Measurements from ENCODE around the gene WDFY4.

The WDFY4 gene

GRCh38 chr10:48703531-48704122 is 19.0 kb downstream of the WDFY4 start:
- DNase-seq (ENCODE audit: insufficient read length, low spot score) = no peak
- no peak for FAIRE-seq
- TF ChIP-seq, protein P1, sequence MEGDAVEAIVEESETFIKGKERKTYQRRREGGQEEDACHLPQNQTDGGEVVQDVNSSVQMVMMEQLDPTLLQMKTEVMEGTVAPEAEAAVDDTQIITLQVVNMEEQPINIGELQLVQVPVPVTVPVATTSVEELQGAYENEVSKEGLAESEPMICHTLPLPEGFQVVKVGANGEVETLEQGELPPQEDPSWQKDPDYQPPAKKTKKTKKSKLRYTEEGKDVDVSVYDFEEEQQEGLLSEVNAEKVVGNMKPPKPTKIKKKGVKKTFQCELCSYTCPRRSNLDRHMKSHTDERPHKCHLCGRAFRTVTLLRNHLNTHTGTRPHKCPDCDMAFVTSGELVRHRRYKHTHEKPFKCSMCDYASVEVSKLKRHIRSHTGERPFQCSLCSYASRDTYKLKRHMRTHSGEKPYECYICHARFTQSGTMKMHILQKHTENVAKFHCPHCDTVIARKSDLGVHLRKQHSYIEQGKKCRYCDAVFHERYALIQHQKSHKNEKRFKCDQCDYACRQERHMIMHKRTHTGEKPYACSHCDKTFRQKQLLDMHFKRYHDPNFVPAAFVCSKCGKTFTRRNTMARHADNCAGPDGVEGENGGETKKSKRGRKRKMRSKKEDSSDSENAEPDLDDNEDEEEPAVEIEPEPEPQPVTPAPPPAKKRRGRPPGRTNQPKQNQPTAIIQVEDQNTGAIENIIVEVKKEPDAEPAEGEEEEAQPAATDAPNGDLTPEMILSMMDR (IDR thresholded peaks at IDR 0.05; ENCODE audit: insufficient read depth, missing control alignments) = no peak

DNA sequence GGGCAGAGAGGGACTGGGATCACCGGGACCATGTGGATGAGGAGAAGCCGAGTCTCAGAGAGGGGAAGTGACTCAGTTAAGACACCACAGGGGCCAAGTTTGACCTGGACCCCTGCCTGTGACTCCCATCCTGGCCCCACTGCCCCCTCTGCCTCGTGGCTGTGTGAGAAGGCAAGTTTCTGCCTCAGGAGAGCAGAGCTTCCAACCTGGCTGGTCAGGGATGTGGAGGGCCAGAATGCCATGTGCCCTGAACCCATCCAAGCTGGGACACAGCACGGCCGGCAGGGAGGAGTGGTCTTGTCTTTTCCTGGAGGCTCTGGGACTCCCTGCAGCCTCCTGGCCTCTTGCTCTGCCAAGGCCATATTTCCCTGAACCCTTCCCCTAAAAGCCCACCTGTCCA is 19.5 kb downstream of the WDFY4 start:
- FAIRE-seq (no peak), DNase-seq (ENCODE audit: insufficient read length, low spot score) (no peak)
- TF ChIP-seq, protein P1 (IDR thresholded peaks at IDR 0.05; ENCODE audit: insufficient read depth, missing control alignments) = no peak

DNA sequence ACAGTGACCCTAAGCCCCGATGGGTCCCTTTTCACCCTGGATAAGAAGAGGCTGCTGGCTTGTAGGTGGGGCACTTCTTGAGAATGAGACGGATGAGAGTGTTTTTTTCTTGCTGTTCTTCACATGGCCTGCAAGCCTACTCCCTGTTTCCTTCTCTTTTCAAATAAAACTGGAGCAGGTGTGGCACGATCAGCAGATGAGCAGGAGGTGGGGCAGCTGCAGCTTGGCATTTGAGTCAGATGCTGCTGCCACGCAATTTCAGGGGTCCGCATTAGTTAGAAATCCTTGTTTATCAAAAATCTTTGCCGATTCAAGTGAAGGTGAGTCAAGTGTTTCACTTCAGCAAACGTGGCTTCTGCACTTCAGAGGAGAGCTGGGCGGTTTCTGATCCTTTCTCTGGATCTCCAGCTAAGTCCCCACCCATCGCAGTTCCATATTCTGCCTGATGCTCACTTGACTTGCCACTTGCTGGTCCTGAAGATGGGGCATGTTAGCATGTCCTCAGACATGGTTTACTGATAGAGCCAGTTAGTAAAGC is 20.8 kb downstream of the WDFY4 start:
- FAIRE-seq (no peak), DNase-seq (ENCODE audit: insufficient read length, low spot score) (no peak)
- TF ChIP-seq, protein P1 (IDR thresholded peaks at IDR 0.05; ENCODE audit: insufficient read depth, missing control alignments) = no peak

GRCh38 chr10:48707472-48707871 is 22.8 kb downstream of the WDFY4 start:
- FAIRE-seq = no peak
- no peak for DNase-seq (ENCODE audit: insufficient read length, low spot score)
- TF ChIP-seq, protein P1 (IDR thresholded peaks at IDR 0.05; ENCODE audit: insufficient read depth, missing control alignments) = no peak

GRCh38 chr10:48708144-48708543 is 23.5 kb downstream of the WDFY4 start:
- FAIRE-seq (no peak), DNase-seq (ENCODE audit: insufficient read length, low spot score) (no peak)
- TF ChIP-seq, protein P1 (IDR thresholded peaks at IDR 0.05; ENCODE audit: insufficient read depth, missing control alignments) = no peak

DNA sequence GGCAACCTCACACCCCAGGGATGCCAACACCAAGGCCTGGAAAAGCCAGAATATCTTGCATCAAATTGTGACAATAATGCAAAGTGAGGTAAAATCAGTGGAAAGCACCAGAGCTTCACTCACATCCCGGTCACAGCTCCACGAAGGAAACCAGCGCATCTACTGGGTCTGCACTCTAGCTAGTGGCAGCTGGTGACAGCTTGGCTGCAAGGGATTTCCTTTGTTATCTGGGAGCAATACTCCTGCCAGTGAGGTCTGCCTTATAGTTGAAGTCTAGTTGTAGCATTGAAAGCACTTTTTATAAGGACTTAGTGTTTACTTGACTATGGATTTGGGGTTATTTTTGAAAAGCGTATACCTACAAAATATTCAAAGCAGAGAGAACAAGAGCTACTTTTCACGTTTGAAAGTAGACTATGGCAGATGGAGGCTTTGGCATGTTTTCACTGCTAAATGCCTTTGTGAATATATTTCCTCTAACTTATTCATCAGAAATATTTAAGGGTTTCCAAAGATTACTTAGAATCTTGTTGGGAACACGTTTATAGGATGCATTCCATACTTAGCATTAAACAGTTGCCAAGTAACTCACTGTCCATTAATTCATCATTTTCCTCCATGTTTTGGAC is 26.1 kb downstream of the WDFY4 start:
- no peak for DNase-seq (ENCODE audit: insufficient read length, low spot score)
- no peak for FAIRE-seq
- TF ChIP-seq, protein P1 (IDR thresholded peaks at IDR 0.05; ENCODE audit: insufficient read depth, missing control alignments) = no peak

DNA sequence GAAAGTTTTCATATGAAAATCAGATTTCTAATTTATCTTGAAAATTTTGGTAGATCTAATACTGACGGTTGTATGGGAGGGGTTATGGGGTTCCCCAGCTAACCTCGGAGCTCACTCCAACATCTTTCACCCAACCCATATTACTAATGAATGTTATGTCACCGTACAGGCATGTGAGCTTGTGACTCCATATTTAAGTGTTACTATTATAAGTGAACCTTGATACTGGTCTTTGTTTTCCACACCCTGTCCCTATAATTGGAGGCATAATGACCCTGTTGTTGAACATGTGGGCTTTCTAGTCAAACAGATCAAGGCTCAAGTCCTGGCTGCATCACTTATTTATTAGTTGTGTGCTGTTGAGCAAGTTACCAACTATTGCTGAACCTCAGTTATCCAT is 27.2 kb downstream of the WDFY4 start:
- TF ChIP-seq, protein P1 (IDR thresholded peaks at IDR 0.05; ENCODE audit: insufficient read depth, missing control alignments) = no peak
- no peak for DNase-seq (ENCODE audit: insufficient read length, low spot score)
- no peak for FAIRE-seq
